HG03139 (cell line): ENCODE results near the gene TTYH1.

Source experiments
- ATAC-seq: cut with Tn5 transposase; IDR thresholded peaks from one replicate; pipeline ENCODE4 v1.9.1; 2021; ENCODE audit not compliant: unreplicated experiment

The TTYH1 gene

GRCh38 chr19:54391589-54392061 is 23.6 kb upstream of the TTYH1 start:
- ATAC-seq: no peak

- ATAC-seq: no peak
Observed at GRCh38 chr19:54392105-54392504, 23.2 kb upstream of the TTYH1 start.

GRCh38 chr19:54393381-54393780 is 21.9 kb upstream of the TTYH1 start:
- no peak for ATAC-seq

- ATAC-seq: no peak
Observed at GRCh38 chr19:54395685-54396084, 19.6 kb upstream of the TTYH1 start.

- no peak for ATAC-seq
Observed at GRCh38 chr19:54399189-54399588, 16.1 kb upstream of the TTYH1 start.

- no peak for ATAC-seq
Observed at GRCh38 chr19:54400913-54401312, 14.4 kb upstream of the TTYH1 start.

- no peak for ATAC-seq
Observed at GRCh38 chr19:54403054-54403453, 12.2 kb upstream of the TTYH1 start.

GRCh38 chr19:54405628-54406027 is 9.6 kb upstream of the TTYH1 start:
- ATAC-seq: no peak

- no peak for ATAC-seq
Observed at GRCh38 chr19:54407780-54408179, 7.5 kb upstream of the TTYH1 start.

- ATAC-seq: no peak
Observed at GRCh38 chr19:54408456-54409026, 6.7 kb upstream of the TTYH1 start.

- ATAC-seq: no peak
Observed at GRCh38 chr19:54411033-54411432, 4.2 kb upstream of the TTYH1 start.

GRCh38 chr19:54412877-54413276 is 2.4 kb upstream of the TTYH1 start:
- ATAC-seq: no peak

- no peak for ATAC-seq
Observed at GRCh38 chr19:54414156-54414555, 1.1 kb upstream of the TTYH1 start.

GRCh38 chr19:54415901-54416673 is 823 bp downstream of the TTYH1 start:
- ATAC-seq: no peak

GRCh38 chr19:54416695-54417491 is 1.6 kb downstream of the TTYH1 start:
- ATAC-seq: no peak

GRCh38 chr19:54418030-54418929 is 3.0 kb downstream of the TTYH1 start:
- no peak for ATAC-seq

- ATAC-seq: no peak
Observed at GRCh38 chr19:54418930-54419800, 3.9 kb downstream of the TTYH1 start.

- ATAC-seq: no peak
Observed at GRCh38 chr19:54420068-54420382, 4.8 kb downstream of the TTYH1 start.

GRCh38 chr19:54420383-54421168 is 5.3 kb downstream of the TTYH1 start:
- no peak for ATAC-seq
